GM18505 (cell line): ENCODE measurements around the gene SERPINA12.

Experiments
- ATAC-seq: cut with Tn5 transposase; IDR thresholded peaks from one replicate; pipeline ENCODE4 v1.9.1; 2021; ENCODE audit not compliant: unreplicated experiment
- POLR2A ChIP-seq: IDR thresholded peaks from 4 replicates; pipeline ENCODE4 v1.6.1; 2011; ENCODE audit warnings: borderline replicate concordance; ENCODE audit not compliant: insufficient read depth, insufficient read length; ENCODE audit errors: extremely low read depth

The SERPINA12 gene

GRCh38 chr14:94542111-94542810 is 33.0 kb upstream of the SERPINA12 start:
- no peak for ATAC-seq
- TF ChIP-seq POLR2A, result no peak

- ATAC-seq, result no peak
- TF ChIP-seq POLR2A, result no peak
Measured at GRCh38 chr14:94541234-94541975, 32.1 kb upstream of the SERPINA12 start.

- no peak for TF ChIP-seq POLR2A
- no peak for ATAC-seq
Measured at GRCh38 chr14:94540031-94540794, 30.9 kb upstream of the SERPINA12 start.

- TF ChIP-seq POLR2A, result no peak
- no peak for ATAC-seq
Measured at GRCh38 chr14:94539181-94539580, 29.9 kb upstream of the SERPINA12 start.

DNA sequence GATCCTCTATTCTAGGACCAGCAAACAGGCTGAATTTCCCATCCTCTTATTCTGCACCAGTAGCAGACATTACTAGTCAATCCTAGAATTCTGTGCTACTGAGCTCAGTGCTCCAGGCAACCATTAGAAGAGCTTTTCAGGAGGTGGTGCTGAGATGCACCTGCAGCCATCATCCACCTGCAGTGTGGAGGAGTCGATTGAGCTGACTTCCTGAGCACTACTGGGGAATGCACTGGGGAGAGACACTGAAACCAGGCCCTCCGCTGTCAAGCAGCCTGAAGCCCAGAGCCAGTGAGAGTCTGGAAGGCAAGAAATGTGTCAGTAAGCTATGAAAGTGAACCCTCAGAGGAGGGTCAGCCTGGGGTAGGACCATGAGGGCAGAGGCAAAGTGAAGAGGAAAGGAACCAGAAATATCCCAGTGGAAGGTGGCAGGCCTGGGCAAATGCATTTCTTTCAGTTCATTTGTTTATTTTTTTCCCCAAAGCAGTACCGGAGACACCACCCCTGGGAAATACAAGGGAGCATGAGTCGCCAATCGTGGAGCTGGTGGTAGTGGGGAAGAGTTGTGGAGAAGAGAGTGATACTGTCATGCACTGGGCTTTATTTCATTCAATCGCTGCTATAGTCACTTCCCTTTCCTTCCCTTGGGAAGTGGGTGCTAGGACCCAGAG is 28.9 kb upstream of the SERPINA12 start:
- ATAC-seq, result no peak
- no peak for TF ChIP-seq POLR2A

- ATAC-seq, result no peak
- no peak for TF ChIP-seq POLR2A
Measured at GRCh38 chr14:94536836-94537235, 27.6 kb upstream of the SERPINA12 start.

DNA sequence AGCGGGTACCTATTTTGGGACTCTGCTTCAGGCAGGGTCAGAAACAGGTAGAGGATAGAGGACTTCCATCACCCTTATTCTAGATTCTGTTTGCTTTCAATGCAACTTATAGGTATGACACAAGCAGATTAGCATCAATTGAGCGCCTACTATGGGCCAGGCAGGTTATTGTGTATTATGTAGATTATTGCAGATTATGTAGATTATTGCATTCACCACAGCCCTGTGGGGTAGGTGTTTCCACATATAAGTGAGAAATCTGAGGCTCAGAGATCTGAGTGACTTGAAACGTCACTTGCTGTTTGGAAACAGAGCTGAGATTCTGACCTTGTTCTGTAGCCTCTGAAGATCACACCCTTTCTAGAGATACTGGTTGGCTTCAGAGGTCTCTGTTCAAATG is 26.2 kb upstream of the SERPINA12 start:
- ATAC-seq, result no peak
- no peak for TF ChIP-seq POLR2A

GRCh38 chr14:94532447-94532846 is 23.2 kb upstream of the SERPINA12 start:
- TF ChIP-seq POLR2A, result no peak
- no peak for ATAC-seq

DNA sequence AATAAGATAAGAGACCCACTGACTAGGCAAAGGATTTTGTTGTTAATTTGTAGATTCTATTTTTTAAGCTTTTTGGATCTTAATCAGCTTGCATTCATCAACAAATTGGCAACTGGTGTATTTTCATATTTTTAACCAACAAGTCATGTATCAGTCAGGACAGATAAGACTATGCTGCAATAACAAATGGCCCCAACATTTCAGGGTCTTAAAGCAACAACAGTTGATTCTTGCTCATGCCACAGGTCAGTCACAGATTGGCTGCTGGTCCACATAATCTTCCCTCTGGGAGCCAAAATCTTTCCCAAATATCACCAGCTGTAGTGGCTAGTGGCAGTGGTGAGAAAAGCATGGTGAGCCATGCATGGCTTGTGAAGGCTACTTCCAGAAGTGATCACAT is 21.9 kb upstream of the SERPINA12 start:
- no peak for ATAC-seq
- no peak for TF ChIP-seq POLR2A

GRCh38 chr14:94524093-94524492 is 14.8 kb upstream of the SERPINA12 start:
- no peak for TF ChIP-seq POLR2A
- ATAC-seq, result no peak

DNA sequence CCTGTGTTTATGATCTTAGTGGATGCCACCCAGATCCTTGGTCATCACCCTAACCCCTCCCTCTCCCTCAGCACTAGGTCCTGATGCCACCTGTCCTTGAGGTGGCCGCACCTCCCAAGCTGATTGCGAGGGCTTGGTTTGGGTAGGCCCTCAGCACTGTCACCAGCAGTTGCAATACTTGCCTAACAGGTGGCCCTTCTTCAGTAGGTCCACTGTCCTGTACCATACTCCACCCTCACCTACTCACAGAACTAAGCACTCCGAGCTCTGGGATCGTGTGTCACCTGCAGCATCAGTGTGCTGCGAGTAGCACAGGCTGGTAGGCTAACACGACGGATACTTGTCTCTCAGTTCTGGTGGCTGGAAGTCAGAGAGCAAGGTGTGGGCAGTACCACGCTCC is 14.0 kb upstream of the SERPINA12 start:
- no peak for ATAC-seq
- no peak for TF ChIP-seq POLR2A

GRCh38 chr14:94522115-94522724 is 13.0 kb upstream of the SERPINA12 start:
- ATAC-seq, result no peak

More at GRCh38 chr14:94522115-94522724, 13.0 kb upstream of the SERPINA12 start:
- no peak for TF ChIP-seq POLR2A
